NT2/D1 (cell line): ENCODE data around the gene MPHOSPH8.

Source experiments
- DNase-seq: peaks from one replicate; pipeline ENCODE4 v3.0.0-alpha.2; 2011; ENCODE audit warnings: low read depth, low spot score
- H3K27me3 ChIP-seq: 2 replicates; pipeline ENCODE4 v1.6.0; 2011; ENCODE audit warnings: mild to moderate bottlenecking; ENCODE audit not compliant: insufficient read length, insufficient read depth
- H3K36me3 ChIP-seq: 2 replicates; pipeline ENCODE4 v1.6.1; 2011; ENCODE audit warnings: mild to moderate bottlenecking, low read length, mixed read lengths; ENCODE audit not compliant: insufficient read depth, insufficient read length
- H3K4me1 ChIP-seq: 2 replicates; pipeline ENCODE4 v1.5.1; 2011; ENCODE audit not compliant: insufficient read depth, insufficient read length
- H3K4me3 ChIP-seq: 2 replicates; pipeline ENCODE4 v1.5.1; 2011; ENCODE audit warnings: low read depth; ENCODE audit not compliant: insufficient read length
- H3K9ac ChIP-seq: 2 replicates; pipeline ENCODE4 v1.6.0; 2011; ENCODE audit warnings: low read depth; ENCODE audit not compliant: insufficient read length
- H3K9me3 ChIP-seq: 2 replicates; pipeline ENCODE4 v1.5.1; 2011; ENCODE audit warnings: mild to moderate bottlenecking, low read length; ENCODE audit not compliant: insufficient read depth
- SUZ12 ChIP-seq: IDR thresholded peaks from 2 replicates; pipeline ENCODE4 v1.6.1; 2011; ENCODE audit not compliant: insufficient read length, insufficient read depth; ENCODE audit errors: extremely low read depth
- YY1 ChIP-seq: IDR thresholded peaks from 2 replicates; pipeline ENCODE4 v1.6.1; 2011; ENCODE audit not compliant: insufficient read length, insufficient read depth
- ZNF274 ChIP-seq: IDR thresholded peaks from 2 replicates; pipeline ENCODE4 v1.6.1; 2011; ENCODE audit warnings: mild to moderate bottlenecking, low read depth, low read length

MPHOSPH8 gene

GRCh38 chr13:19670147-19670546 is 36.7 kb downstream of the MPHOSPH8 start:
- Histone ChIP-seq H3K9ac (no peak overlapping the region), H3K4me3 (no peak overlapping the region), H3K9me3 (no peaks in the 10 kb centered on the region), H3K27me3 (no peaks in the 10 kb centered on the region), H3K4me1 (no peaks in the 10 kb centered on the region), H3K36me3 (peaks cover 94% of the 10 kb centered on the region)
- no peak for DNase-seq
- TF ChIP-seq YY1 (no peak), ZNF274 (no peak), SUZ12 (no peak)

DNA sequence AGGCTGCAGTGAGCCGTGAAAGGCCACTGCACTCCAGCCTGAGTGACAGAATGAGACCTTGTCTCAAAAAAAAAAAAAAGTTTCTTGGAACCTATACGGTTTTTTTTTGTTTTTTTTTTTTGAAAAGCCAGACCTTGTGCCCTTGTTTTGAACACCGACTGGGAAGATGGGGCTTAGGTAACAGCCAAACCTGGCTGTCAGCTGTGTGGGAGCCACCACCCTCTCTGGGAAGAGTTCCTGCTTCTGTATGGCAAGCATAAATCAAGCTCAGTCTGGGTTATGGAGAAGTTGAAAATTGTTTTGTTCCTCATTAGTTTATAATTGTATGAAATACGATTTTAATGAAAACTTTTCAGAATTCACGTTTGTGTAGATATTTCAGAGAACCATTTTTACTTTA is 39.5 kb downstream of the MPHOSPH8 start:
- TF ChIP-seq SUZ12 (no peak), ZNF274 (no peak), YY1 (no peak)

GRCh38 chr13:19673473-19674430 is 40.3 kb downstream of the MPHOSPH8 start:
- DNase-seq: no peak
- Histone ChIP-seq H3K36me3 (peaks cover 81% of the 10 kb centered on the region), H3K9ac (no peak overlapping the region), H3K4me1 (no peaks in the 10 kb centered on the region), H3K4me3 (no peak overlapping the region), H3K9me3 (no peaks in the 10 kb centered on the region), H3K27me3 (no peaks in the 10 kb centered on the region)
- TF ChIP-seq SUZ12 (no peak), ZNF274 (no peak), YY1 (no peak)

More for the DNA sequence above, 39.5 kb downstream of the MPHOSPH8 start:
- Histone ChIP-seq H3K4me1 (no peaks in the 10 kb centered on the region), H3K9me3 (no peaks in the 10 kb centered on the region), H3K9ac (no peak overlapping the region), H3K4me3 (no peak overlapping the region), H3K27me3 (no peaks in the 10 kb centered on the region), H3K36me3 (peaks cover 84% of the 10 kb centered on the region)
- no peak for DNase-seq

GRCh38 chr13:19674898-19675297 is 41.4 kb downstream of the MPHOSPH8 start:
- H3K36me3 ChIP-seq: peaks cover 77% of the 10 kb centered on the region
- DNase-seq: no peak
- no peaks in the 10 kb centered on the region for H3K4me1 ChIP-seq
- TF ChIP-seq SUZ12 (no peak), YY1 (no peak), ZNF274 (no peak)
- no peak overlapping the region for H3K4me3 ChIP-seq
- no peaks in the 10 kb centered on the region for H3K27me3 ChIP-seq
- H3K9ac ChIP-seq: no peak overlapping the region
- H3K9me3 ChIP-seq: no peaks in the 10 kb centered on the region

- no peaks in the 10 kb centered on the region for H3K9me3 ChIP-seq
- H3K27me3 ChIP-seq: no peaks in the 10 kb centered on the region
- DNase-seq: no peak
- H3K4me1 ChIP-seq: no peaks in the 10 kb centered on the region
- H3K9ac ChIP-seq: no peak overlapping the region
- no peak overlapping the region for H3K4me3 ChIP-seq
- peaks cover 65% of the 10 kb centered on the region for H3K36me3 ChIP-seq
- TF ChIP-seq SUZ12 (no peak), YY1 (no peak), ZNF274 (no peak)
These were observed 42.7 kb downstream of the MPHOSPH8 start for GRCh38 chr13:19676168-19676567.

DNA sequence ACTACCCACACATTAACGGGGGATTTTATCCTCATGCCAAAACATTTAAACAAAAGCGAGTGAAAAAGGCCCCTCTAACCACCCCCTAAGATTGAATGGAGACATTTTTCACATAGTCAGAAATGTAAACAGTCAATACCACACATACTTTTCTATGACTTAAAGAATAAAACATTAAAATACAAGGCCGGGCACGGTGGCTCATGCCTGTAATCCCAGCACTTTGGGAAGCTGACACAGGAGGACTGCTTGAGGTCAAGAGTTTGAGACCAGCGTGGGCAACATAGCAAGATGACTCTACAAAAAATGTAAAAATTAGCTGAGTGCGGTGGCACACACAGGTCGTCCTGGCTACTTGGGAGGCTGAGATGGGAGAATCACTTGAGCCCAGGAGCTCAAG is 47.3 kb downstream of the MPHOSPH8 start:
- Histone ChIP-seq H3K9me3 (no peaks in the 10 kb centered on the region), H3K4me1 (no peaks in the 10 kb centered on the region), H3K27me3 (no peaks in the 10 kb centered on the region), H3K9ac (no peak overlapping the region), H3K36me3 (peaks cover 23% of the 10 kb centered on the region), H3K4me3 (no peak overlapping the region)
- DNase-seq: no peak
- no peak for TF ChIP-seq SUZ12
- TF ChIP-seq ZNF274: no peak
- no peak for TF ChIP-seq YY1

DNA sequence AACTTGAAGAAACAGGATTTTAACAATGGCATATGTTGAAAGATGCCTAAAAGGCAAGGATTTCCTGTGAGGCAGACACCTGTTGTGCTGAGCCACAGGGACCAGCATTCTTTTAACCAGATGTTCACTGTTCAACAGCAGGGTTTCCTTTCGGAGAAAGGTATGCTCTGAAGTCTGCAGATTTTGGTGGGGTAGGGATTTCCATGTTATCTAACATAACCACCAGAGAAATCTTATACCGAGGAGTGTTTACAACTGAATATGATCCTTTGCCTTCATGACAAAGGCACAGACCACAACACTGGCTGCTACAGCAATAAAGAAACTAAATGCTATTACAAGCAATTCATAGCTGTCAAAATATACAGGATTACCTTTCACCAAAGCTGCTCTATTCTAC is 48.1 kb downstream of the MPHOSPH8 start:
- Histone ChIP-seq H3K27me3 (no peaks in the 10 kb centered on the region), H3K4me1 (no peaks in the 10 kb centered on the region), H3K36me3 (peaks cover 16% of the 10 kb centered on the region), H3K9ac (no peak overlapping the region), H3K9me3 (no peaks in the 10 kb centered on the region), H3K4me3 (no peak overlapping the region)
- no peak for DNase-seq
- TF ChIP-seq ZNF274 (no peak), SUZ12 (no peak), YY1 (no peak)
